SU-DHL-6 (cell line): ENCODE measurements around the gene COL27A1.

Experiments used
- H2AFZ ChIP-seq: fragments of 200-600 bp; sonication (generic); 2 replicates; pipeline ENCODE4 v1.6.1; 2014; ENCODE audit warnings: low read depth, mild to moderate bottlenecking, moderate library complexity, mixed read lengths, antibody characterized with exemption, low read length; ENCODE audit not compliant: severe bottlenecking
- H3F3A ChIP-seq: fragments of 200-600 bp; shearing (Covaris generic); 2 replicates; pipeline ENCODE4 v1.6.0; 2016; ENCODE audit warnings: antibody characterized with exemption, mild to moderate bottlenecking; ENCODE audit not compliant: insufficient read depth
- H3K27ac ChIP-seq: fragments of 200-600 bp; sonication (generic); 2 replicates; pipeline ENCODE4 v1.5.1; 2016; ENCODE audit warnings: low read depth, mild to moderate bottlenecking, low read length, moderate library complexity, mixed read lengths
- H3K27me3 ChIP-seq: fragments of 200-600 bp; sonication (generic), shearing (Covaris generic); 2 replicates; pipeline ENCODE4 v1.6.0; 2014; ENCODE audit warnings: mild to moderate bottlenecking, low read length
- H3K36me3 ChIP-seq: fragments of 200-600 bp; sonication (generic); 2 replicates; pipeline ENCODE4 v1.6.1; 2014; ENCODE audit warnings: mild to moderate bottlenecking, low read length, mixed read lengths
- H3K4me2 ChIP-seq: fragments of 300-600, 200-600 bp; shearing (Covaris generic), sonication (generic); 2 replicates; pipeline ENCODE4 v1.6.0; 2014; ENCODE audit warnings: low read length, low read depth, mild to moderate bottlenecking; ENCODE audit not compliant: poor library complexity, severe bottlenecking
- H3K4me3 ChIP-seq: fragments of 200-600 bp; sonication (generic); 2 replicates; pipeline ENCODE4 v1.5.1; 2014; ENCODE audit warnings: antibody characterized with exemption, low read length, mild to moderate bottlenecking, mixed read lengths; ENCODE audit not compliant: insufficient read depth, poor library complexity, severe bottlenecking
- H3K79me2 ChIP-seq: fragments of 200-600 bp; sonication (generic); 2 replicates; pipeline ENCODE4 v1.6.1; 2014; ENCODE audit warnings: mild to moderate bottlenecking, low read length, moderate library complexity; ENCODE audit not compliant: insufficient read depth
- H3K9ac ChIP-seq: fragments of 200-600 bp; sonication (generic); 2 replicates; pipeline ENCODE4 v1.7.0; 2014; ENCODE audit warnings: mild to moderate bottlenecking, low read length
- H3K9me2 ChIP-seq: fragments of 200-600 bp; sonication (generic); replicated peaks from 2 replicates; pipeline ENCODE4 v1.6.1; 2014; ENCODE audit warnings: low read length; ENCODE audit not compliant: insufficient read depth
- H3K9me3 ChIP-seq: fragments of 200-600 bp; sonication (generic); 2 replicates; pipeline ENCODE4 v1.6.1; 2014; ENCODE audit warnings: low read length, mixed read lengths; ENCODE audit not compliant: insufficient read depth
- H4K20me1 ChIP-seq: fragments of 200-600 bp; sonication (generic); 2 replicates; pipeline ENCODE4 v1.6.1; 2014; ENCODE audit warnings: low read depth, mild to moderate bottlenecking, antibody characterized with exemption, low read length, moderate library complexity, mixed read lengths
- CTCF ChIP-seq: fragments of 200-600 bp; sonication (generic); IDR thresholded peaks from one replicate; pipeline ENCODE4 v1.5.1; 2017; ENCODE audit warnings: antibody characterized with exemption, mild to moderate bottlenecking, low read length, moderate library complexity; ENCODE audit not compliant: insufficient read depth, poor library complexity, severe bottlenecking
- EZH2phosphoT487 ChIP-seq: fragments of 200-600 bp; sonication (generic), shearing (Covaris generic); conservative IDR thresholded peaks from 2 replicates; pipeline ENCODE4 v1.6.1; 2018; ENCODE audit warnings: mild to moderate bottlenecking, antibody characterized with exemption, low read length, moderate library complexity, mixed read lengths

COL27A1 gene

GRCh38 chr9:114132550-114132918 is 22.8 kb upstream of the COL27A1 start:
- TF ChIP-seq EZH2phosphoT487 (no peak), CTCF (no peak)
- no peaks in the 10 kb centered on the region for H3F3A ChIP-seq
- no peaks in the 10 kb centered on the region for H3K79me2 ChIP-seq
- H3K4me2 ChIP-seq: no peak overlapping the region
- no peaks in the 10 kb centered on the region for H3K36me3 ChIP-seq
- H3K9me3 ChIP-seq: no peaks in the 10 kb centered on the region
- H3K4me3 ChIP-seq: no peak overlapping the region
- no peak overlapping the region for H2AFZ ChIP-seq
- no peak overlapping the region for H3K27ac ChIP-seq
- no peaks in the 10 kb centered on the region for H3K27me3 ChIP-seq
- H4K20me1 ChIP-seq: no peaks in the 10 kb centered on the region
- H3K9me2 ChIP-seq: no peaks in the 10 kb centered on the region
- H3K9ac ChIP-seq: no peak overlapping the region

GRCh38 chr9:114134827-114135396 is 20.4 kb upstream of the COL27A1 start:
- no peaks in the 10 kb centered on the region for H3K9me2 ChIP-seq
- H3F3A ChIP-seq: no peaks in the 10 kb centered on the region
- no peak overlapping the region for H2AFZ ChIP-seq
- no peaks in the 10 kb centered on the region for H3K27me3 ChIP-seq
- H4K20me1 ChIP-seq: no peaks in the 10 kb centered on the region
- H3K9ac ChIP-seq: no peak overlapping the region
- H3K4me3 ChIP-seq: no peak overlapping the region
- no peaks in the 10 kb centered on the region for H3K9me3 ChIP-seq
- H3K36me3 ChIP-seq: no peaks in the 10 kb centered on the region
- no peak overlapping the region for H3K27ac ChIP-seq
- no peaks in the 10 kb centered on the region for H3K79me2 ChIP-seq
- no peak overlapping the region for H3K4me2 ChIP-seq
- TF ChIP-seq EZH2phosphoT487: no peak
- no peak for TF ChIP-seq CTCF

GRCh38 chr9:114137831-114138230 is 17.5 kb upstream of the COL27A1 start:
- no peaks in the 10 kb centered on the region for H3K27me3 ChIP-seq
- no peak overlapping the region for H3K4me2 ChIP-seq
- H4K20me1 ChIP-seq: no peaks in the 10 kb centered on the region
- H3K27ac ChIP-seq: no peak overlapping the region
- H3K4me3 ChIP-seq: no peak overlapping the region
- no peaks in the 10 kb centered on the region for H3F3A ChIP-seq
- H3K9me2 ChIP-seq: no peaks in the 10 kb centered on the region
- H3K79me2 ChIP-seq: no peaks in the 10 kb centered on the region
- H3K9ac ChIP-seq: no peak overlapping the region
- H3K9me3 ChIP-seq: no peaks in the 10 kb centered on the region
- H3K36me3 ChIP-seq: no peaks in the 10 kb centered on the region
- TF ChIP-seq CTCF: no peak
- TF ChIP-seq EZH2phosphoT487: no peak
- no peak overlapping the region for H2AFZ ChIP-seq
